ENCODE measurements around the gene RDH13. TPM values are rescaled to one million over a fixed set of nuclear protein-coding genes. Genes with fewer than 3 reads are reported as not detected.
A peak's percentile ranks its signal among the peaks of the same experiment; 100 is the strongest.

Gene RDH13
- total and polyA plus RNA-seq, 8 donors, result 10.9 to 27.1 (median 14.5) TPM

GRCh38 chr19:55094456-55095259 lies 31.7 kb upstream of the RDH13 start:
- no peak for ATAC-seq
- peak in 2 of 6 donors; percentile 10 to 65 for DNase-seq
- Histone ChIP-seq H3K4me3 (no peak overlapping the region), H3K27me3 (no peaks in the 10 kb centered on the region), H3K27ac (no peak overlapping the region), H3K4me1 (no peaks in the 10 kb centered on the region), H3K36me3 (peaks cover 0 to 17% (median 6%) of the 10 kb centered on the region in 3 donors), H3K9me3 (no peaks in the 10 kb centered on the region)
- intact Hi-C loops (cut with DNase I), result no loop called here
- no peak for TF ChIP-seq CTCF (IDR thresholded peaks at IDR 0.05)
- FAIRE-seq, result no peak
- 91% methylated on average over 32 of the region's 32 CpGs for WGBS, 2 donors

- DNase-seq (peak in 2 of 6 donors; percentile 12 to 68), FAIRE-seq (no peak), ATAC-seq (no peak)
- H3K27ac ChIP-seq, result no peak overlapping the region
- H3K36me3 ChIP-seq, result peaks cover 0 to 17% (median 6%) of the 10 kb centered on the region in 3 donors
- intact Hi-C loops (cut with DNase I), result no loop called here
- WGBS, 2 donors, result 93 to 94% methylated on average over 32 to 49 of the region's 49 CpGs
- H3K4me1 ChIP-seq, result no peaks in the 10 kb centered on the region
- no peaks in the 10 kb centered on the region for H3K9me3 ChIP-seq
- TF ChIP-seq CTCF (IDR thresholded peaks at IDR 0.05), result no peak
- no peaks in the 10 kb centered on the region for H3K27me3 ChIP-seq
- H3K4me3 ChIP-seq, result no peak overlapping the region
These were observed 29.7 kb upstream of the RDH13 start for GRCh38 chr19:55092423-55093318.

GRCh38 chr19:55091955-55092354 lies 29.0 kb upstream of the RDH13 start:
- no peak overlapping the region for H3K4me3 ChIP-seq
- no peaks in the 10 kb centered on the region for H3K9me3 ChIP-seq
- H3K27me3 ChIP-seq, result no peaks in the 10 kb centered on the region
- H3K36me3 ChIP-seq, result peaks cover 0 to 17% (median 6%) of the 10 kb centered on the region in 3 donors
- intact Hi-C loops (cut with DNase I), result no loop called here
- 90 to 93% methylated on average over 27 of the region's 27 CpGs for WGBS, 2 donors
- H3K27ac ChIP-seq, result no peak overlapping the region
- no peak for TF ChIP-seq CTCF (IDR thresholded peaks at IDR 0.05)
- H3K4me1 ChIP-seq, result no peaks in the 10 kb centered on the region
- ATAC-seq, result no peak
- DNase-seq, result peak in 3 of 6 donors; percentile 18 to 80 (median 61)
- no peak for FAIRE-seq

GRCh38 chr19:55091126-55091910 lies 28.4 kb upstream of the RDH13 start:
- no peak for TF ChIP-seq CTCF (IDR thresholded peaks at IDR 0.05)
- no peaks in the 10 kb centered on the region for H3K9me3 ChIP-seq
- no peak for FAIRE-seq
- no peak overlapping the region for H3K4me3 ChIP-seq
- 86 to 87% methylated on average over 32 of the region's 32 CpGs for WGBS, 2 donors
- H3K27ac ChIP-seq, result no peak overlapping the region
- no peaks in the 10 kb centered on the region for H3K4me1 ChIP-seq
- peaks cover 0 to 17% (median 6%) of the 10 kb centered on the region in 3 donors for H3K36me3 ChIP-seq
- peak in 2 of 6 donors; percentile 13 to 58 for DNase-seq
- ATAC-seq, result no peak
- H3K27me3 ChIP-seq, result no peaks in the 10 kb centered on the region
- intact Hi-C loops (cut with DNase I), result no loop called here

All from pancreas (tissue), 10 donors.